Measurements from ENCODE around the gene GDF10. TPM values are rescaled to one million over a fixed set of nuclear protein-coding genes. Genes with fewer than 3 reads are reported as not detected.

Gene GDF10
- polyA plus RNA-seq, 1 donor (not counting 4 experiments of a cell fraction or from before 2014, with no cell fraction given) = not detected

DNA sequence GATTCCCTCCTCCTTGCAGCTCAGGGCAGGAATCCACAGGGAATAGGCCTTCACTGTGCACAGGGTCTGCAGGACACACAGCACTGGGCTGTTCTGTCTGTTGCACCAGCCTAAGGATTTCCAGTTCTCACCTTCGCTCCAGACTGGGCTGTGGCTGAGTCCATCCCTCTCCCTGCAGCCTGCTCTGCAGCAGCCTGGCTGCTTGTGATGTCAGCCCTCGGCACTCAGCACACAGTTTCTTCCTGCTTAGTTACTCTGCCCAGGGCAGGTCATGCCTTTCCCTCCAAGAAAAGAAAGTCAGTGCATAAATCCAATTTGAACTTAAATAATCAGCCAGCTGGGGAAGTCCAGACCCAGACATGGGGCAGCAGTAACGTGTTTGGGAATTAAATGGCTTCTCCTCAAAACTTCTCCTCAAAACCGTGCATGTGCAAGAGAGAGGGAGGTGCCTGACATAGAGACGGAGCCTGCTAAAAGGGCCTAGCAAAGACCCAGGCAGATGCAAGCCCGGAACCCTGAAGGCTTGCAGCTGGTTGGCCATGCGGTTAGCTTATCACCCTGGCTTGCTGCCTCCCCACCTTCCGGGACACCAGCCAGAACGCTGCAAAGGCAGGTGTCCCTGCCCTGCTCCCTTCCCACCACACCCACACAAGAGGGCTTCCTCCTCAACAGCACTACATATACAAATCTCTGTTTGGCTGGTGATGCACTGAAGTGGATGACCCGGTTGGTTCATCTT is 11.4 kb downstream of the GDF10 start:
- TF ChIP-seq, protein P1, sequence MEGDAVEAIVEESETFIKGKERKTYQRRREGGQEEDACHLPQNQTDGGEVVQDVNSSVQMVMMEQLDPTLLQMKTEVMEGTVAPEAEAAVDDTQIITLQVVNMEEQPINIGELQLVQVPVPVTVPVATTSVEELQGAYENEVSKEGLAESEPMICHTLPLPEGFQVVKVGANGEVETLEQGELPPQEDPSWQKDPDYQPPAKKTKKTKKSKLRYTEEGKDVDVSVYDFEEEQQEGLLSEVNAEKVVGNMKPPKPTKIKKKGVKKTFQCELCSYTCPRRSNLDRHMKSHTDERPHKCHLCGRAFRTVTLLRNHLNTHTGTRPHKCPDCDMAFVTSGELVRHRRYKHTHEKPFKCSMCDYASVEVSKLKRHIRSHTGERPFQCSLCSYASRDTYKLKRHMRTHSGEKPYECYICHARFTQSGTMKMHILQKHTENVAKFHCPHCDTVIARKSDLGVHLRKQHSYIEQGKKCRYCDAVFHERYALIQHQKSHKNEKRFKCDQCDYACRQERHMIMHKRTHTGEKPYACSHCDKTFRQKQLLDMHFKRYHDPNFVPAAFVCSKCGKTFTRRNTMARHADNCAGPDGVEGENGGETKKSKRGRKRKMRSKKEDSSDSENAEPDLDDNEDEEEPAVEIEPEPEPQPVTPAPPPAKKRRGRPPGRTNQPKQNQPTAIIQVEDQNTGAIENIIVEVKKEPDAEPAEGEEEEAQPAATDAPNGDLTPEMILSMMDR (optimal IDR thresholded peaks at IDR 0.05 in 1 of 3, IDR thresholded peaks at IDR 0.05 in 1 of 3, conservative IDR thresholded peaks at IDR 0.05 in 1 of 3; ENCODE audit: extremely low read depth in 1 of 3, insufficient read depth in 2 of 3, low read length in 3 of 3) = no peak
- no peak for TF ChIP-seq EZH2 (IDR thresholded peaks at IDR 0.05; ENCODE audit: low read length)
- no peak overlapping the region for H2AFZ ChIP-seq (ENCODE audit: control insufficient read depth, low read length)
- FAIRE-seq = no peak
- H3K4me3 ChIP-seq (ENCODE audit: control insufficient read depth in 2 of 3, extremely low read depth in 1 of 3, insufficient read depth in 2 of 3, low read depth in 1 of 3, low read length in 3 of 3) = no peak overlapping the region
- H3K9ac ChIP-seq (ENCODE audit: control insufficient read depth, extremely low read depth, insufficient read depth, low read length) = no peak overlapping the region
- no peak overlapping the region for H3K27ac ChIP-seq (ENCODE audit: control insufficient read depth, insufficient read depth, low read length)
- no peak overlapping the region for H3K4me2 ChIP-seq (ENCODE audit: control insufficient read depth, extremely low read depth, insufficient read depth, low read depth, low read length)
- H3K36me3 ChIP-seq (ENCODE audit: control insufficient read depth in 2 of 2, extremely low read depth in 1 of 2, insufficient read depth in 2 of 2, low read length in 2 of 2) = no peaks in the 10 kb centered on the region
- H3K79me2 ChIP-seq (ENCODE audit: control insufficient read depth, insufficient read depth, low read length) = no peaks in the 10 kb centered on the region
- H3K9me3 ChIP-seq (ENCODE audit: control insufficient read depth, low read depth, low read length) = no peaks in the 10 kb centered on the region
- dilution Hi-C loops (cut with MboI; ENCODE audit: extremely low pct_ligation_motif_present, low sequenced_read_pairs) = no loop called here
- no peaks in the 10 kb centered on the region for H3K9me1 ChIP-seq (ENCODE audit: control insufficient read depth, extremely low read depth, insufficient read depth, low read length)
- peaks cover 5% of the 10 kb centered on the region for H3K4me1 ChIP-seq (ENCODE audit: control insufficient read depth, extremely low read depth, insufficient read depth, low read length)
- peaks cover 13% of the 10 kb centered on the region for H3K27me3 ChIP-seq (ENCODE audit: control insufficient read depth, extremely low read depth, insufficient read depth, low read length)
- H4K20me1 ChIP-seq (ENCODE audit: control insufficient read depth, extremely low read depth, insufficient read depth, low read length) = no peaks in the 10 kb centered on the region
- DNase-seq (ENCODE audit: low read depth, low spot score) = no peak

DNA sequence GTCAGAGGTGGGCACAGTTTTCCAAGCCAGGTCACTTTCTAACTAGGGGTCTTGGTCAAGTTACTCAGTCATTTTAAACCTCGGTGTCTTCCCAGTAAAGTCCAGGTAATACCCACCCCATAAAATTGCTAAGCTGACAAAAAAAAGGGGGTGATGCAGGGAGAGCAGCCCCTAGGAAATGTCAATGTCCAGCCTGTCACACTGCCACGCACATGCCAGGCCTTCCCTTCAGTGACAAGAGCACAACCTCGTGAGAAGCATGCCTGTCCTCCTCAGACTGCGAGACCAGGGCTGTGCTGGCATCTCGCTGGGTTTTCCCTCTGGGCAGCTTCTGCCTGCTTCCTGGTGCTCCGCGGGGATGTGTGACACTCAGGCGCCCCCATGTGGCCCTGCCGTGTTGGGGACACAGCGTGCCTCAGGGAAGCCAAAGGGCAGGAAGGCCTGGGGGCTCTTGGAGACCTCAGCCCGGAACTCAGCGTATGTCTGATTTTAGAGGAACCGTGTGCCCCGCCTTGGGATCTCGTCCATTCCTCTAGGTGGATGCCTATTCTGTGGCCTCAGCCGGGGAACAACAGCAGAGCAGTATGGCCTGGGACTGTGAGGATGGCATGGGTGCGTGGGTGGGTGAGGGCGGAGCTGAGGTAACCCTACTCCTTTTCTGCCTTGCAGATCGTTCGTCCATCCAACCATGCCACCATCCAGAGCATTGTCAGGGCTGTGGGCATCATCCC is 12.1 kb downstream of the GDF10 start:
- Histone ChIP-seq H3K27me3 (ENCODE audit: control insufficient read depth, extremely low read depth, insufficient read depth, low read length) (peaks cover 9% of the 10 kb centered on the region), H3K9ac (ENCODE audit: control insufficient read depth, extremely low read depth, insufficient read depth, low read length) (no peak overlapping the region), H3K9me1 (ENCODE audit: control insufficient read depth, extremely low read depth, insufficient read depth, low read length) (no peaks in the 10 kb centered on the region), H3K4me1 (ENCODE audit: control insufficient read depth, extremely low read depth, insufficient read depth, low read length) (peaks cover 5% of the 10 kb centered on the region), H3K36me3 (ENCODE audit: control insufficient read depth in 2 of 2, extremely low read depth in 1 of 2, insufficient read depth in 2 of 2, low read length in 2 of 2) (no peaks in the 10 kb centered on the region), H4K20me1 (ENCODE audit: control insufficient read depth, extremely low read depth, insufficient read depth, low read length) (no peaks in the 10 kb centered on the region), H2AFZ (ENCODE audit: control insufficient read depth, low read length) (no peak overlapping the region), H3K4me2 (ENCODE audit: control insufficient read depth, extremely low read depth, insufficient read depth, low read depth, low read length) (no peak overlapping the region), H3K79me2 (ENCODE audit: control insufficient read depth, insufficient read depth, low read length) (no peaks in the 10 kb centered on the region), H3K27ac (ENCODE audit: control insufficient read depth, insufficient read depth, low read length) (no peak overlapping the region), H3K9me3 (ENCODE audit: control insufficient read depth, low read depth, low read length) (no peaks in the 10 kb centered on the region), H3K4me3 (ENCODE audit: control insufficient read depth in 2 of 3, extremely low read depth in 1 of 3, insufficient read depth in 2 of 3, low read depth in 1 of 3, low read length in 3 of 3) (no peak overlapping the region)
- DNase-seq (ENCODE audit: low read depth, low spot score) (no peak), FAIRE-seq (no peak)
- dilution Hi-C loops (cut with MboI; ENCODE audit: extremely low pct_ligation_motif_present, low sequenced_read_pairs) = no loop called here
- TF ChIP-seq, protein P1 (optimal IDR thresholded peaks at IDR 0.05 in 1 of 3, IDR thresholded peaks at IDR 0.05 in 1 of 3, conservative IDR thresholded peaks at IDR 0.05 in 1 of 3; ENCODE audit: extremely low read depth in 1 of 3, insufficient read depth in 2 of 3, low read length in 3 of 3) = peak; percentile 77 to 92 (median 88)
- no peak for TF ChIP-seq EZH2 (IDR thresholded peaks at IDR 0.05; ENCODE audit: low read length)

Data from keratinocyte (primary cell).